Pancreas (tissue), 10 donors: ENCODE measurements around the gene KRT10. TPM values are rescaled to one million over a fixed set of nuclear protein-coding genes. Genes with fewer than 3 reads are reported as not detected.

Experiments used
- ATAC-seq, 4 donors: fragments of 200-7000 bp; cut with Tn5 transposase; one replicate each; pipeline versions ENCODE4 v1.8.0 to v1.9.1; 2020; ENCODE audit warnings: mild to moderate bottlenecking in 4 of 4, moderate library complexity in 4 of 4
- DNase-seq, 6 donors: peaks; one replicate each; pipeline ENCODE4 v3.0.0-alpha.2; 2020
- FAIRE-seq: peaks from 2 replicates; lab custom pipeline; 2012; peaks lifted over from hg19 to GRCh38; lab: Jason Lieb, UNC
- H3K27ac ChIP-seq, 4 donors: fragments of 200-600 bp; sonication (generic); 1 replicate in 3 of 4; 2 replicates in 1 of 4; pipeline versions ENCODE4 v1.5.0 to v1.8.0; 2020
- H3K27me3 ChIP-seq, 4 donors: fragments of 200-600 bp; one replicate each; pipeline ENCODE4 v1.8.0; 2021
- H3K36me3 ChIP-seq, 3 donors: fragments of 200-600 bp; sonication (generic) in 1 of 3; one replicate each; pipeline versions ENCODE4 v1.5.0 to v1.8.0; 2020 to 2021
- H3K4me1 ChIP-seq, 3 donors: fragments of 200-600 bp; one replicate each; pipeline ENCODE4 v1.8.0; 2021
- H3K4me3 ChIP-seq, 4 donors: fragments of 200-600 bp; sonication (generic) in 2 of 4; one replicate each; pipeline versions ENCODE4 v1.5.0 to v1.8.0; 2020 to 2021
- H3K9me3 ChIP-seq, 4 donors: fragments of 200-600 bp; one replicate each; pipeline ENCODE4 v1.8.0; 2021
- CTCF ChIP-seq, 4 donors: fragments of 200-600 bp; sonication (generic) in 3 of 4; IDR thresholded peaks; one replicate each; pipeline versions ENCODE4 v1.5.0 to v1.8.0; 2021; ENCODE audit warnings: antibody characterized with exemption in 4 of 4
- WGBS, 2 donors: extraction: QIAGEN DNeasy Blood & Tissue Kit; methylation state at CpG; one replicate each; pipeline ENCODE4 v1.1.7; 2013; 5-methylcytosine and 5-hydroxymethylcytosine counted together
- intact Hi-C, 3 donors: fragments of 100-400 bp; cut with DNase I; formaldehyde crosslinking; loops; one replicate each; pipeline versions ENCODE4 v1.11.1 to v1.14.2; 2022
- polyA plus RNA-seq, 2 donors: library from polyadenylated mRNA; stranded (reverse); fragments of 200-250 nt; gene quantifications; one replicate each; pipeline ENCODE4 v1.2.3, GENCODE V29; 2013
- total RNA-seq, 6 donors: library from RNA; stranded (reverse); fragmentation: NEBNext Ultra II Directional in 4 of 6; extraction: Animal tissue kit (Norgen Biotek cat#: 25700) in 4 of 6; gene quantifications; one replicate each; pipeline versions ENCODE4 v1.2.1 to v1.2.4, GENCODE V29; 2021 to 2023
- donor health status: healthy with polysubstance abuse.
- donor health status: DM: no; HTN: no; CAD: no; lungs with moderate emphysema.
- donor health status: DM: no; HTN: no; CAD: no.
- donor health status: control.
- donor health status: control.
- donor health status: Bipolar disorder and iron deficiency.
- donor health status: DM: yes; HTN: yes; CAD: no.
- donor health status: DM: no; HTN: no; CAD: no.
- donor health status: DM: no; HTN: no; CAD: no.
- donor health status: DM: yes; HTN: yes; CAD: no.

Gene KRT10
- total and polyA plus RNA-seq, 8 donors: 13.9 to 31.0 (median 21.2) TPM

GRCh38 chr17:40848583-40849235 lies 26.3 kb upstream of the KRT10 start:
- no peaks in the 10 kb centered on the region for H3K36me3 ChIP-seq
- no peak overlapping the region for H3K4me3 ChIP-seq
- no peak for FAIRE-seq
- H3K27me3 ChIP-seq: peaks cover 0 to 12% (median 0%) of the 10 kb centered on the region in 4 donors
- DNase-seq: no peak
- H3K9me3 ChIP-seq: no peaks in the 10 kb centered on the region
- ATAC-seq: no peak
- H3K4me1 ChIP-seq: no peaks in the 10 kb centered on the region
- intact Hi-C loops: no loop called here
- TF ChIP-seq CTCF (IDR thresholded peaks at IDR 0.05): no peak
- WGBS, 2 donors: 39 to 71% methylated on average over 1 of the region's 1 CpG
- no peak overlapping the region for H3K27ac ChIP-seq

- ATAC-seq (no peak), FAIRE-seq (no peak), DNase-seq (no peak)
- no peaks in the 10 kb centered on the region for H3K9me3 ChIP-seq
- H3K27me3 ChIP-seq: peaks cover 0 to 10% (median 0%) of the 10 kb centered on the region in 4 donors
- H3K27ac ChIP-seq: no peak overlapping the region
- H3K36me3 ChIP-seq: no peaks in the 10 kb centered on the region
- 60 to 95% methylated on average over 1 of the region's 1 CpG for WGBS, 2 donors
- TF ChIP-seq CTCF (IDR thresholded peaks at IDR 0.05): no peak
- no peak overlapping the region for H3K4me3 ChIP-seq
- H3K4me1 ChIP-seq: no peaks in the 10 kb centered on the region
- intact Hi-C loops: no loop called here
Measured at GRCh38 chr17:40846515-40847144, 24.2 kb upstream of the KRT10 start.

GRCh38 chr17:40844671-40845107 lies 22.3 kb upstream of the KRT10 start:
- Histone ChIP-seq H3K27ac (no peak overlapping the region), H3K4me1 (no peaks in the 10 kb centered on the region), H3K4me3 (no peak overlapping the region), H3K9me3 (no peaks in the 10 kb centered on the region), H3K27me3 (peaks cover 0 to 5% (median 0%) of the 10 kb centered on the region in 4 donors), H3K36me3 (no peaks in the 10 kb centered on the region)
- DNase-seq (no peak), FAIRE-seq (no peak), ATAC-seq (no peak)
- WGBS, 2 donors: 35 to 49% methylated on average over 4 of the region's 4 CpGs
- intact Hi-C loops: no loop called here
- TF ChIP-seq CTCF (IDR thresholded peaks at IDR 0.05): no peak

GRCh38 chr17:40843242-40843641 lies 20.8 kb upstream of the KRT10 start:
- intact Hi-C loops: no loop called here
- WGBS, 2 donors: 54 to 80% methylated on average over 3 of the region's 3 CpGs
- DNase-seq (no peak), ATAC-seq (no peak), FAIRE-seq (no peak)
- H3K4me3 ChIP-seq: no peak overlapping the region
- no peaks in the 10 kb centered on the region for H3K9me3 ChIP-seq
- H3K36me3 ChIP-seq: no peaks in the 10 kb centered on the region
- no peak overlapping the region for H3K27ac ChIP-seq
- H3K27me3 ChIP-seq: no peaks in the 10 kb centered on the region
- no peak for TF ChIP-seq CTCF (IDR thresholded peaks at IDR 0.05)
- H3K4me1 ChIP-seq: no peaks in the 10 kb centered on the region

GRCh38 chr17:40841246-40841645 lies 18.8 kb upstream of the KRT10 start:
- TF ChIP-seq CTCF (IDR thresholded peaks at IDR 0.05): no peak
- Histone ChIP-seq H3K9me3 (no peaks in the 10 kb centered on the region), H3K36me3 (peaks cover 0 to under 1% (median 0%) of the 10 kb centered on the region in 3 donors), H3K4me1 (no peaks in the 10 kb centered on the region), H3K4me3 (no peak overlapping the region), H3K27me3 (no peaks in the 10 kb centered on the region), H3K27ac (no peak overlapping the region)
- 66 to 75% methylated on average over 3 of the region's 3 CpGs for WGBS, 2 donors
- FAIRE-seq (no peak), ATAC-seq (no peak), DNase-seq (no peak)
- intact Hi-C loops: no loop called here
